Fibroblast of villous mesenchyme (primary cell): ENCODE results near the gene KLK15. TPM values are rescaled to one million over a fixed set of nuclear protein-coding genes. Genes with fewer than 3 reads are reported as not detected.

Experiments
- DNase-seq: peaks from one replicate; pipeline ENCODE4 v3.0.0-alpha.2; 2010; ENCODE audit warnings: low read depth
- H3K4me3 ChIP-seq: 2 replicates; pipeline ENCODE4 v1.5.1; 2011; ENCODE audit warnings: low read depth, mild to moderate bottlenecking, low read length
- CTCF ChIP-seq: IDR thresholded peaks from 2 replicates; pipeline ENCODE4 v1.5.1; 2012; ENCODE audit warnings: low read depth, mild to moderate bottlenecking, low read length; ENCODE audit not compliant: insufficient read depth
- total RNA-seq: library from RNA; depleted of rRNA; stranded (reverse); fragments of >200 nt; gene quantifications from 2 replicates; pipeline ENCODE4 v1.2.3, GENCODE V29; 2012

The KLK15 gene
- total RNA-seq = not detected in 2 replicates

- no peak within 1 kb of the TSS for H3K4me3 ChIP-seq
- no peak for TF ChIP-seq CTCF
- no peak for DNase-seq
Observed at GRCh38 chr19:50833117-50833801, at the start of gene KLK15. TSS of gene KLK15 (minus strand) at chr19:50833574. CDS start at chr19:50831492, 2,082 bp downstream.

GRCh38 chr19:50882188-50882587, 48.8 kb upstream of the KLK15 start:
- no peak for DNase-seq
- no peak for TF ChIP-seq CTCF
- H3K4me3 ChIP-seq = no peak overlapping the region

GRCh38 chr19:50880241-50880640, 46.9 kb upstream of the KLK15 start:
- no peak for TF ChIP-seq CTCF
- DNase-seq = no peak
- H3K4me3 ChIP-seq = no peak overlapping the region

- DNase-seq = no peak
- TF ChIP-seq CTCF = no peak
- H3K4me3 ChIP-seq = no peak overlapping the region
Observed at GRCh38 chr19:50878851-50879250, 45.5 kb upstream of the KLK15 start.

GRCh38 chr19:50877338-50877737, 44.0 kb upstream of the KLK15 start:
- no peak for TF ChIP-seq CTCF
- H3K4me3 ChIP-seq = no peak overlapping the region
- no peak for DNase-seq

- no peak for DNase-seq
- TF ChIP-seq CTCF = no peak
- H3K4me3 ChIP-seq = no peak overlapping the region
Observed at GRCh38 chr19:50876456-50876855, 43.1 kb upstream of the KLK15 start.
